SK-N-SH (cell line): Measurements from ENCODE around the gene ASTN2.

Source experiments
- IRF3 ChIP-seq: fragments of 150-350 bp; IDR thresholded peaks from 2 replicates; pipeline ENCODE4 v1.6.1; 2016; ENCODE audit warnings: mild to moderate bottlenecking, low read depth, low read length
- JUND ChIP-seq: IDR thresholded peaks from 2 replicates; pipeline ENCODE4 v1.4.0; 2012
- TAF1 ChIP-seq: IDR thresholded peaks from 2 replicates; pipeline ENCODE4 v1.6.1; 2012; ENCODE audit warnings: low read depth, mild to moderate bottlenecking, low read length, moderate library complexity, borderline replicate concordance
- YY1 ChIP-seq: IDR thresholded peaks from 2 replicates; pipeline ENCODE4 v1.4.0; 2012; ENCODE audit warnings: low read depth, mild to moderate bottlenecking
- TF ChIP-seq, protein P1 (sequence below): fragments of 200-600 bp; sonication (generic); IDR thresholded peaks from 2 replicates; pipeline ENCODE4 v1.6.1; 2017; ENCODE audit warnings: antibody characterized with exemption, mild to moderate bottlenecking, moderate library complexity
- TF ChIP-seq, protein P2 (sequence below): fragments of 150-350 bp; IDR thresholded peaks from 2 replicates; pipeline ENCODE4 v1.6.1; 2017; ENCODE audit warnings: antibody characterized with exemption, low read length, low read depth, borderline replicate concordance
- TF ChIP-seq, protein P3 (sequence below): IDR thresholded peaks from 2 replicates; pipeline ENCODE4 v1.4.0; 2012; ENCODE audit warnings: low read depth

DNA sequence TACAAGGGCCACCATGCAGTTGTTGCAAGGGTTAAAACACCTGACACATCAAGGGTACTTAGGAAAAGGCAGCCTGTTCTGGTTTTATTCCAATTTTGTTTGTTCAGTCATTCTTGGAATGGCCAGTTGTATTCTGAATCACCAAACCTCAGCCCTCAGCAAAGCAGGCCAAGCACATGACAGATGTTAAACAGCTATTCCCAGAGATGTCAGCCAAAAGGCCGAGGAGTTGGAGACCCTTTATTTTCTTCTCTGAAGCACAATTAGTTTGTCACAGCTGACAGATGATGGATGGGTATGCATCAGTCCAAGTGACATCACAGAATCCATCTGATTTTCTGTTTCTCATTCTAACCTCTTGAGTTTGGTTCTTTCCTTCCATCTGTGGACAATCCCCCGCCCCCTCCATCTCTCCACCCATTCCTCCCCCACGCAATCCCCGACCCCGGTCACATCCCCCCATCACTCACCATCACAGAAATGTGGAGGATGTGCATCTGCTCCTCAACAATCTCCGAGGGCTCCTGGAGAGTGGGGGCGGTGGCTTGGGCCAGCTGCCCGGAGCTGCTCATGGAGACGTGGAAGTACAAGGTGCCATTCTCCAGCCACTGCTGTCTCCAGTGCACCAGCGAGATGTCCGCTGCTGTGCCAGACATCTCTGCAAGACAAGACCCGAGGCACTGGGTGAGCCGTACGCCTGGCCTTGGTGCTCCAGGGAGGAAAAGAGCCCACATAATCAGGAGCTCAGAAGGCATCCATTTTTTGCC is 123.8 kb downstream of the ASTN2 start:
- no peak for TF ChIP-seq TAF1
- TF ChIP-seq, protein P1, sequence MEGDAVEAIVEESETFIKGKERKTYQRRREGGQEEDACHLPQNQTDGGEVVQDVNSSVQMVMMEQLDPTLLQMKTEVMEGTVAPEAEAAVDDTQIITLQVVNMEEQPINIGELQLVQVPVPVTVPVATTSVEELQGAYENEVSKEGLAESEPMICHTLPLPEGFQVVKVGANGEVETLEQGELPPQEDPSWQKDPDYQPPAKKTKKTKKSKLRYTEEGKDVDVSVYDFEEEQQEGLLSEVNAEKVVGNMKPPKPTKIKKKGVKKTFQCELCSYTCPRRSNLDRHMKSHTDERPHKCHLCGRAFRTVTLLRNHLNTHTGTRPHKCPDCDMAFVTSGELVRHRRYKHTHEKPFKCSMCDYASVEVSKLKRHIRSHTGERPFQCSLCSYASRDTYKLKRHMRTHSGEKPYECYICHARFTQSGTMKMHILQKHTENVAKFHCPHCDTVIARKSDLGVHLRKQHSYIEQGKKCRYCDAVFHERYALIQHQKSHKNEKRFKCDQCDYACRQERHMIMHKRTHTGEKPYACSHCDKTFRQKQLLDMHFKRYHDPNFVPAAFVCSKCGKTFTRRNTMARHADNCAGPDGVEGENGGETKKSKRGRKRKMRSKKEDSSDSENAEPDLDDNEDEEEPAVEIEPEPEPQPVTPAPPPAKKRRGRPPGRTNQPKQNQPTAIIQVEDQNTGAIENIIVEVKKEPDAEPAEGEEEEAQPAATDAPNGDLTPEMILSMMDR, result no peak
- TF ChIP-seq JUND, result no peak
- TF ChIP-seq YY1, result no peak
- TF ChIP-seq, protein P2, sequence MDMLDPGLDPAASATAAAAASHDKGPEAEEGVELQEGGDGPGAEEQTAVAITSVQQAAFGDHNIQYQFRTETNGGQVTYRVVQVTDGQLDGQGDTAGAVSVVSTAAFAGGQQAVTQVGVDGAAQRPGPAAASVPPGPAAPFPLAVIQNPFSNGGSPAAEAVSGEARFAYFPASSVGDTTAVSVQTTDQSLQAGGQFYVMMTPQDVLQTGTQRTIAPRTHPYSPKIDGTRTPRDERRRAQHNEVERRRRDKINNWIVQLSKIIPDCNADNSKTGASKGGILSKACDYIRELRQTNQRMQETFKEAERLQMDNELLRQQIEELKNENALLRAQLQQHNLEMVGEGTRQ, result no peak
- no peak for TF ChIP-seq IRF3
- TF ChIP-seq, protein P3, sequence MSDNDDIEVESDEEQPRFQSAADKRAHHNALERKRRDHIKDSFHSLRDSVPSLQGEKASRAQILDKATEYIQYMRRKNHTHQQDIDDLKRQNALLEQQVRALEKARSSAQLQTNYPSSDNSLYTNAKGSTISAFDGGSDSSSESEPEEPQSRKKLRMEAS, result no peak
